ENCODE data around the gene LDB2. TPM values are rescaled to one million over a fixed set of nuclear protein-coding genes. Genes with fewer than 3 reads are reported as not detected.

The LDB2 gene
- total and polyA plus RNA-seq, 2 donors (not counting 1 experiment from before 2014, with no cell fraction given) = not detected

DNA sequence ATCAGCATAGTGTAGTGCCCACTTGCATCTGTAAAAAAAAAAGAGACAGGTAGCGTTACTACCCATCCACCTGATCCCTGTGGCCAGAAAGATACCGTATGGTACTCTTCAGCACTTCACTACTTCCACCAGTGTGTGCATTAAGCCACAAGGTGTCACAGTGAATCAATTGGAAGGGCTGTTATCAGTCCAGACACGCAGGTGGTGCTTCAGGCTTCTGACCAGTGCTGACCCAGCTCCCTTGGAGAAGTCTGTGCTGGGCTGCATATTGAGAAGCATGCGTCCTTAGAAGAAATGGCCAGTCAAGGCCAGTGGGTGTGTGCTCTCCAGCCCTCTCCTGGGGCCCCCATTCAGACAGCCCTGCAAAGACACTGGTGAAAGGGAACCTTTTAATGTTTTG, 10.6 kb downstream of the LDB2 start:
- H3K4me3 Mint-ChIP-seq = no peak overlapping the region
- DNase-seq (no peak), ATAC-seq (ENCODE audit: low read depth) (no peak)
- no peak for TF ChIP-seq EZH2 (IDR thresholded peaks at IDR 0.05; ENCODE audit: borderline replicate concordance, insufficient read depth, low read depth, low read length, poor library complexity, severe bottlenecking)
- TF ChIP-seq, protein P1, sequence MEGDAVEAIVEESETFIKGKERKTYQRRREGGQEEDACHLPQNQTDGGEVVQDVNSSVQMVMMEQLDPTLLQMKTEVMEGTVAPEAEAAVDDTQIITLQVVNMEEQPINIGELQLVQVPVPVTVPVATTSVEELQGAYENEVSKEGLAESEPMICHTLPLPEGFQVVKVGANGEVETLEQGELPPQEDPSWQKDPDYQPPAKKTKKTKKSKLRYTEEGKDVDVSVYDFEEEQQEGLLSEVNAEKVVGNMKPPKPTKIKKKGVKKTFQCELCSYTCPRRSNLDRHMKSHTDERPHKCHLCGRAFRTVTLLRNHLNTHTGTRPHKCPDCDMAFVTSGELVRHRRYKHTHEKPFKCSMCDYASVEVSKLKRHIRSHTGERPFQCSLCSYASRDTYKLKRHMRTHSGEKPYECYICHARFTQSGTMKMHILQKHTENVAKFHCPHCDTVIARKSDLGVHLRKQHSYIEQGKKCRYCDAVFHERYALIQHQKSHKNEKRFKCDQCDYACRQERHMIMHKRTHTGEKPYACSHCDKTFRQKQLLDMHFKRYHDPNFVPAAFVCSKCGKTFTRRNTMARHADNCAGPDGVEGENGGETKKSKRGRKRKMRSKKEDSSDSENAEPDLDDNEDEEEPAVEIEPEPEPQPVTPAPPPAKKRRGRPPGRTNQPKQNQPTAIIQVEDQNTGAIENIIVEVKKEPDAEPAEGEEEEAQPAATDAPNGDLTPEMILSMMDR (IDR thresholded peaks at IDR 0.05) = no peak
- CTCF ChIA-PET = no interaction called here
- H3K4me1 Mint-ChIP-seq = no peaks in the 10 kb centered on the region
- no peak overlapping the region for H3K9ac ChIP-seq (ENCODE audit: low read length)
- peaks cover 0 to 6% (median 0%) of the 10 kb centered on the region in 3 donors for H3K9me3 ChIP-seq (ENCODE audit: control extremely low read depth in 1 of 3, control insufficient read depth in 2 of 3, insufficient read depth in 1 of 3, low read length in 2 of 3)
- intact Hi-C loops (cut with micrococcal nuclease) = no loop called here
- H3K4me2 ChIP-seq (replicated peaks; ENCODE audit: low read depth, low read length, poor library complexity, severe bottlenecking) = no peak overlapping the region
- H2AFZ ChIP-seq (ENCODE audit: insufficient read depth, low read depth, low read length, poor library complexity, severe bottlenecking) = no peak overlapping the region
- H3K79me2 ChIP-seq (ENCODE audit: control insufficient read depth, insufficient read depth, low read length) = no peaks in the 10 kb centered on the region
- POLR2A ChIA-PET = no interaction called here
- H3K27me3 Mint-ChIP-seq = no peaks in the 10 kb centered on the region
- H3K4me1 ChIP-seq (ENCODE audit: control insufficient read depth in 2 of 2, insufficient read depth in 2 of 2, low read length in 2 of 2) = peaks cover 0 to 4% of the 10 kb centered on the region in 2 donors
- no peaks in the 10 kb centered on the region for H3K9me3 Mint-ChIP-seq (ENCODE audit: insufficient read depth)
- no peaks in the 10 kb centered on the region for H3K36me3 ChIP-seq (replicated peaks in 1 of 2; ENCODE audit: control extremely low read depth in 1 of 2, control insufficient read depth in 1 of 2, extremely low read depth in 1 of 2, insufficient read depth in 2 of 2, low read length in 1 of 2)
- no peak overlapping the region for H3K27ac Mint-ChIP-seq
- H3K4me3 ChIP-seq (ENCODE audit: control extremely low read depth in 1 of 5, extremely low read depth in 1 of 5, insufficient read depth in 1 of 5, low read depth in 2 of 5, low read length in 4 of 5) = no peak overlapping the region
- no peak overlapping the region for H3K27ac ChIP-seq (ENCODE audit: low read length in 2 of 2)
- H3K27me3 ChIP-seq (replicated peaks in 1 of 4; ENCODE audit: control extremely low read depth in 1 of 4, control insufficient read depth in 3 of 4, insufficient read depth in 4 of 4, low read length in 3 of 4) = no peaks in the 10 kb centered on the region
- 92% methylated on average over 4 of the region's 4 CpGs for WGBS (ENCODE audit: insufficient coverage)
- H4K20me1 ChIP-seq (ENCODE audit: control insufficient read depth, insufficient read depth, low read length, poor library complexity, severe bottlenecking) = no peaks in the 10 kb centered on the region

GRCh38 chr4:16884673-16885460, 13.6 kb downstream of the LDB2 start:
- H3K4me3 Mint-ChIP-seq = no peak overlapping the region
- Histone ChIP-seq H3K4me2 (replicated peaks; ENCODE audit: low read depth, low read length, poor library complexity, severe bottlenecking) (no peak overlapping the region), H4K20me1 (ENCODE audit: control insufficient read depth, insufficient read depth, low read length, poor library complexity, severe bottlenecking) (no peaks in the 10 kb centered on the region), H3K79me2 (ENCODE audit: control insufficient read depth, insufficient read depth, low read length) (no peaks in the 10 kb centered on the region), H3K9me3 (ENCODE audit: control extremely low read depth in 1 of 3, control insufficient read depth in 2 of 3, insufficient read depth in 1 of 3, low read length in 2 of 3) (peaks cover 0 to 7% (median 0%) of the 10 kb centered on the region in 3 donors), H3K9ac (ENCODE audit: low read length) (no peak overlapping the region), H3K27me3 (replicated peaks in 1 of 4; ENCODE audit: control extremely low read depth in 1 of 4, control insufficient read depth in 3 of 4, insufficient read depth in 4 of 4, low read length in 3 of 4) (no peaks in the 10 kb centered on the region), H3K27ac (ENCODE audit: low read length in 2 of 2) (no peak overlapping the region), H3K36me3 (replicated peaks in 1 of 2; ENCODE audit: control extremely low read depth in 1 of 2, control insufficient read depth in 1 of 2, extremely low read depth in 1 of 2, insufficient read depth in 2 of 2, low read length in 1 of 2) (no peaks in the 10 kb centered on the region), H3K4me1 (ENCODE audit: control insufficient read depth in 2 of 2, insufficient read depth in 2 of 2, low read length in 2 of 2) (no peaks in the 10 kb centered on the region), H2AFZ (ENCODE audit: insufficient read depth, low read depth, low read length, poor library complexity, severe bottlenecking) (no peak overlapping the region), H3K4me3 (ENCODE audit: control extremely low read depth in 1 of 5, extremely low read depth in 1 of 5, insufficient read depth in 1 of 5, low read depth in 2 of 5, low read length in 4 of 5) (no peak overlapping the region)
- ATAC-seq (ENCODE audit: low read depth) = no peak
- no peaks in the 10 kb centered on the region for H3K9me3 Mint-ChIP-seq (ENCODE audit: insufficient read depth)
- no peak overlapping the region for H3K27ac Mint-ChIP-seq
- H3K27me3 Mint-ChIP-seq = no peaks in the 10 kb centered on the region
- TF ChIP-seq, protein P1 (IDR thresholded peaks at IDR 0.05) = no peak
- TF ChIP-seq EZH2 (IDR thresholded peaks at IDR 0.05; ENCODE audit: borderline replicate concordance, insufficient read depth, low read depth, low read length, poor library complexity, severe bottlenecking) = no peak
- no peaks in the 10 kb centered on the region for H3K4me1 Mint-ChIP-seq
- intact Hi-C loops (cut with micrococcal nuclease) = no loop called here
- POLR2A ChIA-PET = no interaction called here
- no peak for DNase-seq
- CTCF ChIA-PET = no interaction called here
- 82% methylated on average over 4 of the region's 8 CpGs for whole genome bisulfite sequencing (ENCODE audit: insufficient coverage)
